CD14-positive monocyte (primary cell): ENCODE results near the gene TNFRSF1A. TPM values are rescaled to one million over a fixed set of nuclear protein-coding genes. Genes with fewer than 3 reads are reported as not detected.

Experiments
- DNase-seq, 3 donors: peaks; one replicate each; pipeline ENCODE4 v3.0.0-alpha.2; 2011 to 2022
- H2AFZ ChIP-seq: 2 replicates; pipeline ENCODE4 v1.6.0; 2012; ENCODE audit warnings: mild to moderate bottlenecking, low read depth, low read length, inconsistent platforms; ENCODE audit not compliant: insufficient read depth, poor library complexity, severe bottlenecking
- H3K27ac ChIP-seq, 2 donors: 1 replicate in 1 of 2; 2 replicates in 1 of 2; pipeline ENCODE4 v1.5.1; 2012 to 2013; ENCODE audit warnings: low read length in 2 of 2, control low read depth in 1 of 2, inconsistent platforms in 1 of 2, low read depth in 1 of 2, mild to moderate bottlenecking in 1 of 2
- H3K27me3 ChIP-seq, 2 donors: one replicate each; pipeline versions ENCODE4 v1.6.0 to v1.6.1; 2011 to 2013; ENCODE audit warnings: low read length in 2 of 2; ENCODE audit not compliant: control insufficient read depth in 2 of 2, insufficient read depth in 2 of 2
- H3K36me3 ChIP-seq, 2 donors: replicated peaks in 1 of 2; 1 replicate in 1 of 2; 2 replicates in 1 of 2; pipeline versions ENCODE4 v1.5.1 to v1.6.1; 2012 to 2013; ENCODE audit warnings: low read length in 2 of 2, control low read depth in 1 of 2, inconsistent platforms in 1 of 2, mild to moderate bottlenecking in 1 of 2; ENCODE audit not compliant: insufficient read depth in 2 of 2, control insufficient read depth in 1 of 2
- H3K4me1 ChIP-seq, 2 donors: 1 replicate in 1 of 2; 2 replicates in 1 of 2; pipeline versions ENCODE4 v1.5.1 to v1.6.1; 2012 to 2013; ENCODE audit warnings: low read length in 2 of 2, control low read depth in 1 of 2, inconsistent platforms in 1 of 2, mild to moderate bottlenecking in 1 of 2, moderate library complexity in 1 of 2; ENCODE audit not compliant: insufficient read depth in 2 of 2, control insufficient read depth in 1 of 2
- H3K4me2 ChIP-seq: replicated peaks from 2 replicates; pipeline ENCODE3; 2012; ENCODE audit warnings: low read length, moderate library complexity, mild to moderate bottlenecking; ENCODE audit not compliant: poor library complexity, severe bottlenecking; ENCODE audit errors: extremely low read depth
- H3K4me3 ChIP-seq, 3 experiments: fragments of 200-600 bp in 1 of 3; sonication (generic) in 1 of 3; replicated peaks in 1 of 3; 1 replicate in 2 of 3; 2 replicates in 1 of 3; pipeline ENCODE4 v1.5.1; 2011 to 2013; ENCODE audit warnings: low read length in 3 of 3, mild to moderate bottlenecking in 3 of 3, control low read depth in 2 of 3, low read depth in 2 of 3, inconsistent platforms in 1 of 3, moderate library complexity in 1 of 3
- H3K79me2 ChIP-seq: 2 replicates; pipeline ENCODE4 v1.6.0; 2012; ENCODE audit warnings: mild to moderate bottlenecking, control low read depth, inconsistent platforms, low read length, moderate library complexity; ENCODE audit not compliant: insufficient read depth
- H3K9ac ChIP-seq: 2 replicates; pipeline ENCODE4 v1.6.0; 2017; ENCODE audit warnings: low read length, mild to moderate bottlenecking; ENCODE audit not compliant: insufficient read depth, poor library complexity, severe bottlenecking
- H3K9me3 ChIP-seq, 2 donors: replicated peaks in 1 of 2; 1 replicate in 1 of 2; 2 replicates in 1 of 2; pipeline versions ENCODE4 v1.5.1 to v1.6.1; 2012 to 2013; ENCODE audit warnings: low read length in 2 of 2, control low read depth in 1 of 2; ENCODE audit not compliant: control insufficient read depth in 1 of 2, insufficient read depth in 1 of 2
- H4K20me1 ChIP-seq: 2 replicates; pipeline ENCODE4 v1.6.0; 2012; ENCODE audit warnings: mild to moderate bottlenecking, low read length, control low read depth, moderate library complexity; ENCODE audit not compliant: insufficient read depth
- H3K27ac Mint-ChIP-seq, 7 donors: one replicate each; pipeline ENCODE4 v1.8.0; 2020; ENCODE audit warnings: mild to moderate bottlenecking in 7 of 7, mixed read lengths in 7 of 7, moderate library complexity in 6 of 7, inconsistent platforms in 2 of 7
- H3K27me3 Mint-ChIP-seq, 3 donors: one replicate each; pipeline ENCODE4 v1.8.0; 2021 to 2022; ENCODE audit warnings: low read depth in 3 of 3, mild to moderate bottlenecking in 3 of 3, mixed read lengths in 3 of 3, moderate library complexity in 3 of 3, inconsistent platforms in 1 of 3
- H3K36me3 Mint-ChIP-seq, 2 donors: one replicate each; pipeline ENCODE4 v1.8.0; 2020; ENCODE audit warnings: mixed read lengths in 2 of 2, inconsistent platforms in 1 of 2, mild to moderate bottlenecking in 1 of 2
- H3K4me1 Mint-ChIP-seq: one replicate; pipeline ENCODE4 v1.8.0; 2020; ENCODE audit warnings: mild to moderate bottlenecking, mixed read lengths
- H3K4me3 Mint-ChIP-seq, 2 donors: one replicate each; pipeline ENCODE4 v1.8.0; 2020; ENCODE audit warnings: mild to moderate bottlenecking in 2 of 2, mixed read lengths in 2 of 2, moderate library complexity in 1 of 2
- H3K9me3 Mint-ChIP-seq, 7 donors: one replicate each; pipeline ENCODE4 v1.8.0; 2020 to 2022; ENCODE audit warnings: mixed read lengths in 7 of 7, mild to moderate bottlenecking in 6 of 7, moderate library complexity in 6 of 7, inconsistent platforms in 2 of 7
- WGBS: methylation state at CpG from one replicate; pipeline ENCODE4 v1.1.5; 2013; ENCODE audit warnings: missing lambda C conversion rate; ENCODE audit not compliant: insufficient coverage; 5-methylcytosine and 5-hydroxymethylcytosine counted together
- intact Hi-C, 2 donors: fragments of 100-400 bp; cut with micrococcal nuclease; formaldehyde crosslinking; loops; one replicate each; pipeline versions ENCODE4 v1.15.0 to v1.15.1; 2023
- polyA plus RNA-seq, 3 donors: library from polyadenylated mRNA; depleted of rRNA in 1 of 3; unstranded in 2 of 3; stranded (reverse) in 1 of 3; fragments of 300-500 nt in 2 of 3; fragments of >200 nt in 1 of 3; fragmentation: Illumina TruSeq in 2 of 3; gene quantifications; 1 replicate in 2 of 3; 2 replicates in 1 of 3; pipeline ENCODE4 v1.2.3, GENCODE V29; 2012 to 2021
- TF ChIP-seq, protein P1 (sequence below): fragments of 200-600 bp; IDR thresholded peaks from one replicate; pipeline ENCODE4 v1.8.0; 2022; ENCODE audit warnings: antibody characterized with exemption, mild to moderate bottlenecking

The TNFRSF1A gene
- polyA plus RNA-seq, 3 donors, result 108 to 157 (median 152) TPM

DNA sequence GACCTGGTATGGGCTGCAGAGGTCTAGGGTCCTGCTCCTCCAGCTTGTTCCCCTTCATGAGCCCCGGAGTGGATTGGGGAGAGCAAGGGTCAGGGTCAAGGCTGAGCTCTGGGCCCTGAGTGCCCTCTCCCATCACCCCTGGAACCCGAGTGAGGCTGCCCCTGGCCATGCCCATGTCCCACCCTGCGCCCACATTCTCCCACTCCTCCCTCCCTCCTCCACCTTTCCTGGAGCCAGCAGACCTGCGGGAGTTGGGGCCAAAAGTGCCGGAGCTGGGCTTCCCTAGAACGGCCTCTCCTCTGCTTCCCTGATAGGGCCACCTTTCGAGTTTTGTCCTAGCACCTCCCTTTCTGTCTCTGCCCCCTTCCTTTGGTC lies 32.9 kb upstream of the TNFRSF1A start:
- peak in 1 of 3 donors; percentile 5 for DNase-seq
- intact Hi-C loops, result loop anchor here (5.0 kb wide), 1 partner anchor 37 kb away; no protein-coding TSS in a partner anchor
- WGBS, result 92% methylated on average over 6 of the region's 7 CpGs
- no peak overlapping the region for H3K4me3 Mint-ChIP-seq
- H3K27ac Mint-ChIP-seq, result peak overlapping the region in 1 of 7 donors; percentile 46
- H3K36me3 Mint-ChIP-seq, result peaks cover 0 to 2% of the 10 kb centered on the region in 2 donors
- no peaks in the 10 kb centered on the region for H3K36me3 ChIP-seq
- H3K9me3 Mint-ChIP-seq, result no peaks in the 10 kb centered on the region
- H3K4me1 ChIP-seq, result peaks cover 55 to 62% of the 10 kb centered on the region in 2 donors
- H3K4me3 ChIP-seq, result no peak overlapping the region
- H3K27ac ChIP-seq, result no peak overlapping the region
- no peaks in the 10 kb centered on the region for H3K27me3 ChIP-seq
- TF ChIP-seq, protein P1, sequence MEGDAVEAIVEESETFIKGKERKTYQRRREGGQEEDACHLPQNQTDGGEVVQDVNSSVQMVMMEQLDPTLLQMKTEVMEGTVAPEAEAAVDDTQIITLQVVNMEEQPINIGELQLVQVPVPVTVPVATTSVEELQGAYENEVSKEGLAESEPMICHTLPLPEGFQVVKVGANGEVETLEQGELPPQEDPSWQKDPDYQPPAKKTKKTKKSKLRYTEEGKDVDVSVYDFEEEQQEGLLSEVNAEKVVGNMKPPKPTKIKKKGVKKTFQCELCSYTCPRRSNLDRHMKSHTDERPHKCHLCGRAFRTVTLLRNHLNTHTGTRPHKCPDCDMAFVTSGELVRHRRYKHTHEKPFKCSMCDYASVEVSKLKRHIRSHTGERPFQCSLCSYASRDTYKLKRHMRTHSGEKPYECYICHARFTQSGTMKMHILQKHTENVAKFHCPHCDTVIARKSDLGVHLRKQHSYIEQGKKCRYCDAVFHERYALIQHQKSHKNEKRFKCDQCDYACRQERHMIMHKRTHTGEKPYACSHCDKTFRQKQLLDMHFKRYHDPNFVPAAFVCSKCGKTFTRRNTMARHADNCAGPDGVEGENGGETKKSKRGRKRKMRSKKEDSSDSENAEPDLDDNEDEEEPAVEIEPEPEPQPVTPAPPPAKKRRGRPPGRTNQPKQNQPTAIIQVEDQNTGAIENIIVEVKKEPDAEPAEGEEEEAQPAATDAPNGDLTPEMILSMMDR, result no peak
- H3K9me3 ChIP-seq, result no peaks in the 10 kb centered on the region
- H3K9ac ChIP-seq, result no peak overlapping the region
- H4K20me1 ChIP-seq, result no peaks in the 10 kb centered on the region
- no peaks in the 10 kb centered on the region for H3K79me2 ChIP-seq
- H3K4me1 Mint-ChIP-seq, result peaks cover 67% of the 10 kb centered on the region
- no peak overlapping the region for H2AFZ ChIP-seq
- H3K27me3 Mint-ChIP-seq, result peaks cover 2 to 5% (median 2%) of the 10 kb centered on the region in 3 donors
- no peak overlapping the region for H3K4me2 ChIP-seq

DNA sequence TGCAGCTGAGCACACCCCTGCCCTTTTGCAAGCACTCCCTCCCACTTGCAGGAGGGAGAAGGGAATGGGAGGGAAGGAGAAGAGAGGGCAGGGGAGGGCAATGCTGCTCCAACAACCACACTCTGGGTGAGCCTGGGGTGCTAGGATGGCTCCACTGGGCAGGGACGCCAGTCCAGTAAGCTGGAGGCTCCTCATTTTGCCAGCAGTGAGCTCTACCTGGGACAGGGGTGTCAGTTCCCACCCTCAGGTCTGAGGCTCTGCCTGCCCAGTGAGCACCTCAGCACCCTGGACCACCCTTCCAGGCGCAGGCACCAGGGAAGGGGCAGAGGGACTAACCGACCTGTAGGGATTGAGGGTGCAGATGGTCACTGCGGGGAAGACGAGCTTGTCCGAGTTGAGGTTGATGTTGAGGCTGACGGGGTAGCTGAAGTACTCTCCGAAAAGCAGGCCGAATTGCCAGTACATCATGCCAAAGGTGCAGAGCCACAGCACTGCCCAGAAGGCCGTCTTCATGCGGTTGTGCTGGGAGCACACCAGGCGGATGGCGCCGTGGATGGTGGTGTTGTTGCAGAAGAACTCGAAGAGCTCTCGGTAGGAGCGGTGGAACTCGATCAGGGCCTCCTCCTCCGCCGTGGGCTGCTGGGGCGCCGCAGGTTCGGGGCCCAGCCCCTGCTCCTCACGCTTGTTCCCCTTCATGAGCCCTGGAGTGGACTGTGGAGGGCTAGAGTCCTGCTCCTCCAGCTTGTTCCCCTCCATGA lies 32.3 kb upstream of the TNFRSF1A start:
- peak in 1 of 3 donors; percentile 3 for DNase-seq
- Histone ChIP-seq H3K79me2 (no peaks in the 10 kb centered on the region), H3K36me3 (no peaks in the 10 kb centered on the region), H3K27me3 (no peaks in the 10 kb centered on the region), H3K4me3 (no peak overlapping the region), H3K9me3 (no peaks in the 10 kb centered on the region), H4K20me1 (no peaks in the 10 kb centered on the region), H3K4me2 (no peak overlapping the region), H2AFZ (no peak overlapping the region), H3K4me1 (peaks cover 50 to 62% of the 10 kb centered on the region in 2 donors), H3K27ac (no peak overlapping the region), H3K9ac (no peak overlapping the region)
- 95% methylated on average over 23 of the region's 24 CpGs for WGBS
- Mint-ChIP-seq H3K27me3 (peaks cover 2 to 5% (median 2%) of the 10 kb centered on the region in 3 donors), H3K4me3 (no peak overlapping the region), H3K9me3 (no peaks in the 10 kb centered on the region), H3K4me1 (peaks cover 65% of the 10 kb centered on the region), H3K27ac (no peak overlapping the region), H3K36me3 (peaks cover 0 to 2% of the 10 kb centered on the region in 2 donors)
- TF ChIP-seq, protein P1, result no peak
- intact Hi-C loops, result no loop called here
